IPS-11a (cell line): ENCODE data around the gene SRCAP.

Experiments
- H3K4me3 ChIP-seq: one replicate; pipeline ENCODE4 v1.5.1; 2013; ENCODE audit warnings: low read depth, low read length, control low read depth

The SRCAP gene

GRCh38 chr16:30728899-30729672 is 30.1 kb downstream of the SRCAP start:
- H3K4me3 ChIP-seq = no peak overlapping the region

GRCh38 chr16:30731411-30731810 is 32.4 kb downstream of the SRCAP start:
- H3K4me3 ChIP-seq = no peak overlapping the region

- no peak overlapping the region for H3K4me3 ChIP-seq
Measured at GRCh38 chr16:30736995-30737793, 38.2 kb downstream of the SRCAP start.

GRCh38 chr16:30737794-30738648 is 39.0 kb downstream of the SRCAP start:
- no peak overlapping the region for H3K4me3 ChIP-seq

- no peak overlapping the region for H3K4me3 ChIP-seq
Measured at GRCh38 chr16:30738984-30739951, 40.3 kb downstream of the SRCAP start.

GRCh38 chr16:30740364-30741251 is 41.6 kb downstream of the SRCAP start:
- no peak overlapping the region for H3K4me3 ChIP-seq

- H3K4me3 ChIP-seq = no peak overlapping the region
Measured at GRCh38 chr16:30741461-30741914, 42.5 kb downstream of the SRCAP start.

- no peak overlapping the region for H3K4me3 ChIP-seq
Measured at GRCh38 chr16:30743716-30744115, 44.7 kb downstream of the SRCAP start.

GRCh38 chr16:30744183-30744582 is 45.2 kb downstream of the SRCAP start:
- H3K4me3 ChIP-seq = no peak overlapping the region

GRCh38 chr16:30745082-30745481 is 46.1 kb downstream of the SRCAP start:
- H3K4me3 ChIP-seq = no peak overlapping the region

GRCh38 chr16:30746638-30747175 is 47.7 kb downstream of the SRCAP start:
- no peak overlapping the region for H3K4me3 ChIP-seq

- peak overlapping the region; percentile 33 for H3K4me3 ChIP-seq
Measured at GRCh38 chr16:30747331-30747730, 48.4 kb downstream of the SRCAP start.

GRCh38 chr16:30747799-30748633 is 49.0 kb downstream of the SRCAP start, which contains the start of gene PHKG2:
TSS of gene PHKG2 (plus strand) at chr16:30748425. CDS start at chr16:30748821, 396 bp downstream.
- peak within 1 kb of the TSS; percentile 67 for H3K4me3 ChIP-seq

- peak overlapping the region; percentile 67 for H3K4me3 ChIP-seq
Measured at GRCh38 chr16:30748634-30749445, 49.9 kb downstream of the SRCAP start.

GRCh38 chr16:30750201-30750600 is 51.2 kb downstream of the SRCAP start:
- H3K4me3 ChIP-seq = no peak overlapping the region

GRCh38 chr16:30750876-30751465 is 52.0 kb downstream of the SRCAP start:
- H3K4me3 ChIP-seq = no peak overlapping the region
